Measurements from ENCODE around the gene ISG20.

DNA sequence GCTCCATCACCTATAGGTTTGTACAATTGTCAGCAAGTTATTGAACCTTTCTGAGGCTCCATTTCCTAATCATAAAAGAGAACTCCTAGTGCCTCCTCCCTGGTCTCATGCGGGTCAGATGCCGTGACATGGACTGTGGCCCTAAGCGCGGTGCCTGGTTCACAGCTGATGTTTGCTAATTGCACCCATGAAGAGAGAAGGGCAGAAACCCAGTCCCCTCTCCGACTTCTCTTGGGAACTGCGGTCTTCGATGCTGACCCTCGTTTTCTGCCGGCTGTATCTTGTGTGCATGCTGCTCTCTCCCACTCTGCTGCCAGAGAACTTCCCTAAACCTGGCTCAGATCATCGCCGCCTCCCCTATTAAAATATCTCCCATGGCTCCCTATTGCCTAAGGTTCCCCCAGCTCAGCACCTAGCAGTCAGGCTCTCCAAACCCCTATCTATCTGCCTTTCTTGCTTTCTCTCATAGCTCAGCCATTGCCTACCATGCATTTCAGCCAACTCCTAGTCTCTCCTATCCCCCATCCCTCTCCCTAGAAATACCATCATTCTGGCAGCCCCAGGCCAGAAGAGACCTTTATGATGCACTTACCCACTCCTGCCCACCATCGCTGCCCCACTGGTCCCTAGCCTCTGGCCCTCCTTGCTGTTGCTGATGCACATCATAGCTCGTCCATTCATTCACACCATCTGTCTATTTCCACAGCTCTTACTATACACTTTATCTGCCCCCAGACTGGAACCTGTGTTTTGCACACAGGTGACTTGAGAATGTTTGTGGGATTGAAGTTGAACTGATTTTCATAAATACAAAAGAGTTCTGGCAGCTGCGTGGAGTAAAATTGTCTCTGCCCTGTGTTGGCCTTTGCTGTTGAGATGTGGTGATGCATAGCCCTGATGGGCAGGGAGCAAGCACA is 6.6 kb downstream of the ISG20 start:
- TF ChIP-seq FOXA1 (IDR thresholded peaks at IDR 0.05) (no peak), L3MBTL2 (conservative IDR thresholded peaks at IDR 0.05) (no peak), ELF4 (IDR thresholded peaks at IDR 0.05) (no peak), HDGF (IDR thresholded peaks at IDR 0.05; ENCODE audit: borderline replicate concordance) (no peak), SP1 (IDR thresholded peaks at IDR 0.05) (no peak), ARNT (IDR thresholded peaks at IDR 0.05) (no peak), BHLHE40 (IDR thresholded peaks at IDR 0.05; ENCODE audit: borderline replicate concordance) (no peak), ZNF384 (IDR thresholded peaks at IDR 0.05) (no peak), CTBP1 (IDR thresholded peaks at IDR 0.05; ENCODE audit: borderline replicate concordance) (no peak)
